Hepatocyte (in vitro differentiated cells): Measurements from ENCODE around the gene LYRM4. TPM values are rescaled to one million over a fixed set of nuclear protein-coding genes. Genes with fewer than 3 reads are reported as not detected.

Source experiments
- DNase-seq: peaks from one replicate; pipeline ENCODE4 v3.0.0-alpha.2; 2016; ENCODE audit warnings: low spot score
- H2AFZ ChIP-seq: fragments of 200-600 bp; sonication (generic); 2 replicates; pipeline ENCODE4 v1.6.0; 2016; ENCODE audit warnings: antibody characterized with exemption, mild to moderate bottlenecking
- H3K27ac ChIP-seq: fragments of 200-600 bp; sonication (generic); 2 replicates; pipeline ENCODE4 v1.5.1; 2016; ENCODE audit warnings: mild to moderate bottlenecking
- H3K27me3 ChIP-seq: fragments of 200-600 bp; sonication (generic); 2 replicates; pipeline ENCODE4 v1.6.1; 2016
- H3K36me3 ChIP-seq: fragments of 200-600 bp; sonication (generic); replicated peaks from 2 replicates; pipeline ENCODE4 v1.5.1; 2016; ENCODE audit warnings: low read depth; ENCODE audit not compliant: insufficient read depth
- H3K4me1 ChIP-seq: fragments of 200-600 bp; sonication (generic); 2 replicates; pipeline ENCODE4 v1.5.1; 2016; ENCODE audit warnings: mild to moderate bottlenecking, moderate library complexity; ENCODE audit not compliant: insufficient read depth
- H3K4me2 ChIP-seq: fragments of 200-600 bp; sonication (generic); 2 replicates; pipeline ENCODE4 v1.6.0; 2016
- H3K4me3 ChIP-seq: fragments of 200-600 bp; sonication (generic); 2 replicates; pipeline ENCODE4 v1.5.1; 2016; ENCODE audit warnings: mild to moderate bottlenecking
- H3K79me2 ChIP-seq: fragments of 200-600 bp; sonication (generic); 2 replicates; pipeline ENCODE4 v1.6.0; 2017; ENCODE audit warnings: mild to moderate bottlenecking
- H3K9me2 ChIP-seq: fragments of 200-600 bp; sonication (generic); replicated peaks from 2 replicates; pipeline ENCODE4 v1.6.0; 2017; ENCODE audit warnings: mild to moderate bottlenecking; ENCODE audit not compliant: insufficient read depth
- H3K9me3 ChIP-seq: fragments of 200-600 bp; sonication (generic); 2 replicates; pipeline ENCODE4 v1.5.1; 2016; ENCODE audit warnings: low read depth, mild to moderate bottlenecking
- H4K20me1 ChIP-seq: fragments of 200-600 bp; sonication (generic); 2 replicates; pipeline ENCODE4 v1.6.0; 2016; ENCODE audit warnings: mild to moderate bottlenecking; ENCODE audit not compliant: insufficient read depth, poor library complexity, severe bottlenecking
- CTCF ChIP-seq: fragments of 200-600 bp; sonication (generic); IDR thresholded peaks from 2 replicates; pipeline ENCODE4 v1.5.1; 2016; ENCODE audit warnings: antibody characterized with exemption, mild to moderate bottlenecking; ENCODE audit not compliant: poor library complexity
- EZH2 ChIP-seq: fragments of 200-600 bp; sonication (generic); IDR thresholded peaks from 2 replicates; pipeline ENCODE4 v1.6.1; 2016; ENCODE audit warnings: antibody characterized with exemption, mild to moderate bottlenecking, borderline replicate concordance
- EZH2phosphoT487 ChIP-seq: fragments of 200-600 bp; sonication (generic); IDR thresholded peaks from one replicate; pipeline ENCODE4 v1.6.1; 2018; ENCODE audit warnings: antibody characterized with exemption, mild to moderate bottlenecking, low read depth, moderate library complexity; ENCODE audit not compliant: unreplicated experiment, severe bottlenecking
- WGBS: methylation state at CpG from one replicate; pipeline ENCODE4 v1.1.6; 2016; ENCODE audit warnings: low lambda C conversion rate; ENCODE audit errors: missing lambda C conversion rate; 5-methylcytosine and 5-hydroxymethylcytosine counted together
- polyA plus RNA-seq: library from polyadenylated mRNA; unstranded; fragments of >200 nt; fragmentation: Nextera tagmentation; extraction: Ambion mirVana; gene quantifications from 2 replicates; pipeline ENCODE4 v1.2.1, GENCODE V29; 2016
- total RNA-seq: library from RNA; depleted of rRNA; stranded (reverse); fragments of >200 nt; gene quantifications from 2 replicates; pipeline ENCODE4 v1.2.3, GENCODE V29; 2014

The LYRM4 gene
- total and polyA plus RNA-seq, 2 experiments from 2014 or later: 20.5 to 22.9 TPM

- TF ChIP-seq EZH2phosphoT487 (no peak), CTCF (no peak), EZH2 (peak; percentile 67)
- peak; percentile 63 for DNase-seq
- Histone ChIP-seq H3K27me3 (peaks cover 22% of the 10 kb centered on the region), H3K27ac (no peak overlapping the region), H3K4me3 (peak overlapping the region; percentile 78), H2AFZ (peak overlapping the region; percentile 97), H3K9me3 (no peaks in the 10 kb centered on the region), H3K79me2 (no peaks in the 10 kb centered on the region), H3K36me3 (no peaks in the 10 kb centered on the region), H3K4me1 (peaks cover 8% of the 10 kb centered on the region), H4K20me1 (no peaks in the 10 kb centered on the region), H3K4me2 (peak overlapping the region; percentile 100), H3K9me2 (no peaks in the 10 kb centered on the region)
- WGBS: 1% methylated on average over 62 of the region's 74 CpGs
These were observed 175.0 kb downstream of the LYRM4 start for GRCh38 chr6:5085648-5086293.

- peak within 1 kb of the TSS; percentile 100 for H3K4me2 ChIP-seq
- TF ChIP-seq EZH2 (no peak), CTCF (no peak), EZH2phosphoT487 (no peak)
- peak within 1 kb of the TSS; percentile 78 for H3K4me3 ChIP-seq
- H3K27ac ChIP-seq: peak within 1 kb of the TSS; percentile 11
- H4K20me1 ChIP-seq: no peaks in the 10 kb centered on the region
- H3K79me2 ChIP-seq: no peaks in the 10 kb centered on the region
- peak within 1 kb of the TSS; percentile 97 for H2AFZ ChIP-seq
- H3K36me3 ChIP-seq: no peaks in the 10 kb centered on the region
- H3K4me1 ChIP-seq: peaks cover 8% of the 10 kb centered on the region
- DNase-seq: peak; percentile 68
- no peaks in the 10 kb centered on the region for H3K9me3 ChIP-seq
- H3K27me3 ChIP-seq: peaks cover 20% of the 10 kb centered on the region
- H3K9me2 ChIP-seq: no peaks in the 10 kb centered on the region
- 2% methylated on average over 49 of the region's 83 CpGs for WGBS
These were observed 175.7 kb downstream of the LYRM4 start, which contains the start of gene PPP1R3G for GRCh38 chr6:5084781-5085647. Gene PPP1R3G, plus strand, starts transcription at chr6:5085341. Its CDS starts 145 bp downstream, at chr6:5085486.

- peak overlapping the region; percentile 100 for H3K4me2 ChIP-seq
- no peaks in the 10 kb centered on the region for H4K20me1 ChIP-seq
- no peak for TF ChIP-seq EZH2
- no peak for TF ChIP-seq EZH2phosphoT487
- TF ChIP-seq CTCF: no peak
- peaks cover 8% of the 10 kb centered on the region for H3K4me1 ChIP-seq
- no peaks in the 10 kb centered on the region for H3K36me3 ChIP-seq
- peak; percentile 34 for DNase-seq
- peak overlapping the region; percentile 11 for H3K27ac ChIP-seq
- no peaks in the 10 kb centered on the region for H3K79me2 ChIP-seq
- peaks cover 20% of the 10 kb centered on the region for H3K27me3 ChIP-seq
- H3K9me3 ChIP-seq: no peaks in the 10 kb centered on the region
- H3K9me2 ChIP-seq: no peaks in the 10 kb centered on the region
- peak overlapping the region; percentile 78 for H3K4me3 ChIP-seq
- WGBS: 10% methylated on average over 5 of the region's 57 CpGs
- H2AFZ ChIP-seq: peak overlapping the region; percentile 97
These were observed 176.4 kb downstream of the LYRM4 start for GRCh38 chr6:5084360-5084780.
